RCC 7860 (cell line): Measurements from ENCODE around the gene CADPS.

ENCODE experiments used
- DNase-seq: peaks from one replicate; pipeline ENCODE4 v3.0.0-alpha.2; 2015; ENCODE audit warnings: low spot score
- FAIRE-seq: peaks from 2 replicates; lab custom pipeline; 2012; peaks lifted over from hg19 to GRCh38; lab: Jason Lieb, UNC

The CADPS gene

GRCh38 chr3:62815981-62816380 is 59.2 kb downstream of the CADPS start:
- FAIRE-seq = no peak
- DNase-seq = no peak

DNA sequence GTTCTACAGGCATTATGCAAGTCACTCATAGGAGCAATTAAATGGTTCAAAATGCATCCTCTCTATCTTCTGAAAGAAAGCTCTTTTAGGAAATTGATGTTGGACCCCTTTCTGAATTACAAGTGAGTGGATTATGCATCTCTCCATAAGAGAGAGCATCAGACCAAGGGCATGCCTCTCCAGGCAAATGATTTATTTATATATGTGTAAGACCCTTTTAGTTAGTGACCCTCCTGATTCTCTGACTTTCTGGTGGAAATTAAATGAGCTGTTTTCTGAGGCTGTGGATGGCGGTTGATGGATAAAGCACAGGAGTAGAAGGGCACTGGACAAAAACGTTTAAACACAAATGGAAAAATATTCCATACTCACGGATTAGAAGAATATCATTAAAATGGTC is 62.6 kb downstream of the CADPS start:
- no peak for FAIRE-seq
- DNase-seq = no peak

- no peak for FAIRE-seq
- no peak for DNase-seq
These were observed 64.1 kb downstream of the CADPS start for GRCh38 chr3:62811119-62811518.

GRCh38 chr3:62809369-62809768 is 65.8 kb downstream of the CADPS start:
- DNase-seq = no peak

DNA sequence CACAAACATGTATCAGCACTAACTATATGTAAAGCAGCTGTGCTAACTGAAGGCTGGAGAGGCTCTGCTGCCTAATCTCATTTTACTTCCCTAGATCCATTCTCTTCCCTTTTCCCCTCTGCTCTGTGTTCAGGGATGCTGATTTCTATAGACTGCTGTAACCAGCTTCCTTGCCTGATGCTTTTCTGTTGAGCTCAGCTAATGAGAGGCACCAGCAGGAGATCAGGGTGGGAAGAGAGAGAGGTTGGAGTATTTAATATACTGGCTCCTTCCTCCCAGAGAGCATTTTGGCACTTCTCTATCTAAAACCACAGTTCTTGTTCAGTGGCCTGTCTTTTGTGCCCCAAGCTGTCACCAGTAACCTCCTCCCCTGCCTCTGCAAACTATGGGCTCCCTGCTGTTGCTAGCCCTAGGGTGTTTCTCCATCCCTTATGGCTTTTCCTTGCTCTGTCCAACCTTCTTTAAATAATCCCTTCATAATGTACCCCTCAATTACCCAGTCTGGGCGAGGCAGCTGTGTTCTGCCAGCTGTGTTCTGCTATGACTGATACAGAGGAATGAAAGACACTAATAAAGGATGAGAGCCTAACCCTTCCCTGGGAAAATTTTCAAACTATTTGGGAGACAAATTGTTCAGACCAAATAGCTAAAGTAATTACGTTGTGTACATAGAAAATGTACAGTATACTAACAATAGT is 69.5 kb downstream of the CADPS start:
- FAIRE-seq (no peak), DNase-seq (no peak)

More at GRCh38 chr3:62809369-62809768, 65.8 kb downstream of the CADPS start:
- FAIRE-seq = no peak

GRCh38 chr3:62805106-62805505 is 70.1 kb downstream of the CADPS start:
- DNase-seq (no peak), FAIRE-seq (no peak)

- DNase-seq = no peak
- no peak for FAIRE-seq
These were observed 71.9 kb downstream of the CADPS start for GRCh38 chr3:62803276-62803675.

DNA sequence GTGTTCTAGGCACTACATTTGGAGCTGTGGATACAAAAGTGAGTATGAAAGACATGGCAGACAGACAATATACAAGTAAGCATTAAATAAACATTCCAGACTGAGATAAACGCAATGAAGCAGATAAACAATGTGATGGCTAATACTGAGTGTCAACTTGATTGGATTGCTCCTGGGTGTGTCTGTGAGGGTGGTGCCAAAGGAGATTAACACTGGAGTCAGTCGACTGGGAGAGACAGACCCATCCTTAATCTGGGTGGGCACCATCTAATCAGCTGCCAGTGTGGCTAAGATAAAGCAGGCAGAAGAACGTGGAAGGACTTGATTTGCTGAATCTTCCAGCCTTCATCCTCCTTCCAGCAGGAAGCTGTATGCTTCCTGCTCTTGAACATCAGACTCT is 77.2 kb downstream of the CADPS start:
- DNase-seq (no peak), FAIRE-seq (no peak)

GRCh38 chr3:62797132-62797531 is 78.1 kb downstream of the CADPS start:
- FAIRE-seq (no peak), DNase-seq (no peak)

DNA sequence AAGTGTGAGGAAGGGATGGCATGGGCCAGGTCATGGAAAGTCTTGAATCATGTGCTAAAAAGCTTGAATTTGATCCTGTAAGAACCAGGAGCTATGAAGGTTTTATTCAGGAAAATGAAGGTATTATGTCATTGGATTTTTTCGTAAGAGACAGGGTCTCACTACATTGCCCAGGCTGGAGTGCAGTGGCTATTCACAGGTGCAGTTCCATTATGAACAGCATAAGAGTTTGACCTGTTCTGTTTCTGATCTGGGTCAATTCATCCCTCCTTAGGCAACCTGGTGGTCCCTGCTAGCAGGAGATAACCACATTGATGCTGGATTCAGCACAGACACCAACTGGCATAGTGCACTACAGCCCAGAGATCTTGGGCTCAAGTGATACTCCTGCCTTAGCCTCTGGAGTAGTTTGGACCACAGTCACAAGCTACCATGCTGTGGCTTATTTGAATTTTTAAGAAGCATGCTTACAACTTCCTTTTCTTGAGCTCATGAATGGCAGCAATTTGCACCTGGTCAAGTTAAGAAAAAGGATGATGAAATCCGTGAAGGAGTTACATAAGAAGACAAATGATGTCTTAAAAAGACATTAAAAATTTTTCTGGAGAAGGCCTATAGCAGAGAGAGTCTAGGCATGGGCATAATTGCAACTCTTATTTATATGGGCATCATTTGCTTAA is 79.1 kb downstream of the CADPS start:
- FAIRE-seq = no peak

DNA sequence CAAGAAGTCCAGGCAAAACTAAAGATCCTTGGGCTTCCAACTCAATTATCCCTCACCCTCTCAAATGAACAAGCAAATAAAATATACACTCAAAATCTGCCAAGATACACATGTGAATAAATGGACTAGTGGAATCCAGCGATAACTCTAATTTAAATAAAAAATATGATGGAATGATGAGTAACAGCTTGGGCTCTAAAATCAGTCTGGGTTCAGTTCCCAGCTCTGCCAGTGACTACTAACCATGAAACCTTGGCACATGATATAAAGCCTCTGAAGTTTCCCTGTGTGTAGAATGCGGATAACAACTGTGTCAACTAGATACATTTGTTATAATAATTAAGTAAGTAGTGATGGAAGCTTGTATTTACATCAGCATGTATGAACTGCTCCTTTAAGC is 81.3 kb downstream of the CADPS start:
- DNase-seq = no peak
- no peak for FAIRE-seq

More for the DNA sequence above, 79.1 kb downstream of the CADPS start:
- no peak for DNase-seq

DNA sequence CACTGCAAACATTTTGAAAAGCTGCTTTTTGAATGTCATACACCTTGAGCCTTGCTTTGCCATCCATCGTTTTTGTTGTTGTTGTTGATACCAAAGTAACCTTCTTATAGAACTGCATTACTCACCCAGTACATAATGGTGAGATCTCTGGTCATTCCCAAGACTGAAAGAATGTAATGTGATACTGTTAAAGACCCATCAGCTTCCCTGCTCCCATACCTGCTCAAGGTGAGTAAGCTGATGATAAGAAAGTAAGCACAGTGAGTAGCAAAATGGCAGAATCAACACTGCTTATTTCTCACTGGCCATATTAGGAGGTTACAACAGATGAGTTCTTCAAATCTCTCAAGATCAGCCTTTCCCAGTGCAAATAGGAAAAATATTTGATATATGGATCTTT is 89.8 kb downstream of the CADPS start:
- FAIRE-seq = no peak
- DNase-seq = no peak

DNA sequence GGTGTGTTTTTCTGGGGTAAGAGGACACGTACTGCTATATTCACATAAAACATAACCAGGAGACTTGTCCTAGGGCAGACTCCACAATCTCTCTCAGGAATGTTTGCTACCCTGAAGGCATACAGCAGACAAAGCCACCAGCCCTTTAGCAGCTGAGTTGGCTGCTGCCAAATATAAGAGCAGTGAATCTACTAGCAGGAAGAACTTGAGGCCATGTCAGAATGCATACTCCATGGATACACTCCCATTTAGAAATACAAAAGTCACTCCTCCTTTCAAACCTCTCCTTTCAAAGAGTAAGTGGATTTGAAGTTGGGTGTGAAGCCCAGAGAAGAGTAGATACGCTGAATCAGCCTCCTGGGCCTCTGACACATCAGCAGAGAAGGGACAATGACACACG is 94.1 kb downstream of the CADPS start:
- DNase-seq (no peak), FAIRE-seq (no peak)

GRCh38 chr3:62777674-62778073 is 97.5 kb downstream of the CADPS start:
- DNase-seq (no peak), FAIRE-seq (no peak)

- FAIRE-seq (no peak), DNase-seq (no peak)
These were observed 98.1 kb downstream of the CADPS start for GRCh38 chr3:62777130-62777529.

DNA sequence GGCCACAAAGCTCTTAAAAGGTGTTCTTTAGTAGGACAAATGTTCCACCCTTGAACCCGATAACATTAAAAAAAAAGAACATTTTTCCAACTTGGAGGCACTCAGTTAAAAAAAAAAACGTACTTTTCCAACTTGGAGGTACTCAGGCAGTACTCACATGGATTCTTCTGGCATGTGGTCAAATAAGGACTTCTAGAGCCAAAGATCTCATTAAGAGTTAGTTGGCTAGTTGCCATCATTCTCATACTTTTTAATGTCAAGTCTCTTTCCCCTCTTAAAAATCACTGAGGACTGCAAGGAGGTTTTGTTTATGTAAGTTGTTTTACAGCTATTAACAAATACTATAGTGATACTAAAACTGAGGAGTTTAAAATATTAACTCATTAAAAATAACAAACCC is 101.0 kb downstream of the CADPS start:
- DNase-seq (no peak), FAIRE-seq (no peak)

DNA sequence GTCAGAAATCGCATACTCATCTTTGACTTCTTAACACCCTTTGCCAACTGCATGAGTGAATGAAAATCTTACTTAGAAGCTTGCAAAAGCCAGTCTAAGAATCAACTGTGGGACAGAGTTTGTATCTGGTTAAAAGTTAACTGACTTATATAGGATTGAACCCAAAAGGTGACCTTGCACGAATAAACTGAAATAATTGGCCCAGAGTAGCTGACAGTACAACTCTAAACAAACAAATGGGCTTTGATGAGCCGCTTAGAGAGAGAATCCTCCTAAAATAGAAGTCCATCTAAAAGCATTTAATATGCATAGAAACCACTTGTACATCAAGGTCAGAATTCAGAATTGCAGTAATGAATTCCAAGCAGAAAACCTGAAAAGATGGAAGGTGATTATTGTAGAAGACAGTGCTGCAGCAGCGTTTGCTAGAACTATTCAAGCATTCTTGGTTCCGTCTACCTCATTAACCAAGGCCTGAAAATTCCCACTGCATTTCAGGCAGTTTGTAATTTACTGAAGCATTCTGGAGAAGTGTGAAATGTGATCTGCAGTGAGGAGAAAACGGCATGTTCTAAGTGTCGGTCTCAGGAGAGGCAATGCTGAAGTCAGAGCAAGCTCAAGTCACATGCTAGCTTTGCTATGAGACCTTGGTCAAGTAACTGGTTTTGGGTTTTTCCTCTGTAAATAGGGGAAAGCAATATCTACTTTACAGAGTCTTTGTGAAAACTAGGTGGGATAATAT is 103.7 kb downstream of the CADPS start:
- FAIRE-seq = no peak

DNA sequence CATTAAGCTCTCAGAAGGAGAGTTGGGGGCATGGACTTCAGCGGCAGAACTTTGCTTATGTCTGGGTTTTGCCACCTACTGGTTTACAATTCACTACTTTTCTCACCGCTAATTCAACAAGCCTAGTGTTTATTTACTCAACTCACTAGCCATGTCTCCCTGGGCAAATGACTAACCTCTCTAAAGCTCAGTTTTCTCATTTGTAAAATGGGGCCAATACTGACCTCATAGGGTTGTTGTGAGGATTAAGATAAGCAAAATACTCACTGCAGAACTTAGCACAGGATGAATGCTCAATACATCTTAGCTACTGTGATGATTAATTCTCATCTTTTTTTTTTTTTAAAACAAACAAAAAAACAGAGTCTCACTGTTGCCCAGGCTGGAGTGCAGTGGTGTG is 106.3 kb downstream of the CADPS start:
- DNase-seq = no peak
- no peak for FAIRE-seq

More for the DNA sequence above, 103.7 kb downstream of the CADPS start:
- no peak for DNase-seq

DNA sequence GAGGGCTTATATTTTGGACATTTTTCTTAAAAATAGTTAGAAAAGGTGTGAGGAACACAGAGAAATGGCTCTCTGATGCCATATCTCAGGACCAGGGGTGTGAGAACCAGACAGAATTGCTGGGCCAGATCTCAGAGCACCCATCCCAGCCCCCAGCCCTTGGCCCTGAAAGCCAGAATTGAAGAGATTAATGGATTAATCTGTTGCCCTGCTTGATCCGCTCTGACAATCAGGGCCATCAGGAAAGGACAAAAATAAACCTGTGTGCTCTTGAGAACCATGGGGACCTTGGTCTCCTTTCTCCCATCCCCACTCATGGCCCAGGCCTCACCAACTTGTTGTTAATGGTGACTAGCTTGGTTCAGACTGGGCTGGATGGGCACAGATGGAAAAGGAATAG is 113.5 kb downstream of the CADPS start:
- no peak for FAIRE-seq
- DNase-seq = no peak

GRCh38 chr3:62761311-62761710 is 113.9 kb downstream of the CADPS start:
- DNase-seq (no peak), FAIRE-seq (no peak)

- DNase-seq = no peak
- FAIRE-seq = no peak
These were observed 116.7 kb downstream of the CADPS start for GRCh38 chr3:62758296-62759066.
